ENCODE data around the gene MMAB.

Gene MMAB

GRCh38 chr12:109535231-109535862 lies 38.0 kb downstream of the MMAB start:
- no peak for DNase-seq

GRCh38 chr12:109534456-109534855 lies 38.8 kb downstream of the MMAB start:
- DNase-seq: no peak

GRCh38 chr12:109533487-109533740 lies 39.9 kb downstream of the MMAB start:
- no peak for DNase-seq

GRCh38 chr12:109532721-109533486 lies 40.4 kb downstream of the MMAB start:
- DNase-seq: no peak

- DNase-seq: no peak
Measured at GRCh38 chr12:109531411-109531810, 41.9 kb downstream of the MMAB start.

GRCh38 chr12:109529691-109530640 lies 43.3 kb downstream of the MMAB start:
- no peak for DNase-seq

GRCh38 chr12:109527489-109528123 lies 45.7 kb downstream of the MMAB start:
- no peak for DNase-seq

GRCh38 chr12:109525279-109525585 lies 48.1 kb downstream of the MMAB start:
- no peak for DNase-seq

- no peak for DNase-seq
Measured at GRCh38 chr12:109524466-109525278, 48.6 kb downstream of the MMAB start.

- DNase-seq: no peak
Measured at GRCh38 chr12:109523504-109523903, 49.8 kb downstream of the MMAB start.

GRCh38 chr12:109523071-109523470 lies 50.2 kb downstream of the MMAB start:
- DNase-seq: no peak

- DNase-seq: no peak
Measured at GRCh38 chr12:109521831-109522230, 51.5 kb downstream of the MMAB start.

- no peak for DNase-seq
Measured at GRCh38 chr12:109519787-109520186, 53.5 kb downstream of the MMAB start.

GRCh38 chr12:109518820-109519665 lies 54.3 kb downstream of the MMAB start:
- DNase-seq: peak; percentile 34 to 54

- DNase-seq: no peak
Measured at GRCh38 chr12:109517619-109518018, 55.7 kb downstream of the MMAB start.

GRCh38 chr12:109513977-109514376 lies 59.3 kb downstream of the MMAB start:
- DNase-seq: no peak

GRCh38 chr12:109513051-109513450 lies 60.3 kb downstream of the MMAB start:
- DNase-seq: no peak

- no peak for DNase-seq
Measured at GRCh38 chr12:109512608-109513007, 60.7 kb downstream of the MMAB start.

- no peak for DNase-seq
Measured at GRCh38 chr12:109510196-109510595, 63.1 kb downstream of the MMAB start.

GRCh38 chr12:109504068-109504467 lies 69.2 kb downstream of the MMAB start:
- DNase-seq: no peak

All from CD4-positive, alpha-beta T cell treated with Interleukin-1 beta for 1 hour (primary cell).